ENCODE data around the gene XPC. TPM values are rescaled to one million over a fixed set of nuclear protein-coding genes. Genes with fewer than 3 reads are reported as not detected.
A peak's percentile ranks its signal among the peaks of the same experiment; 100 is the strongest.

The XPC gene
- total RNA-seq, 2 experiments from 2014 or later, result 22.7 to 38.6 TPM

DNA sequence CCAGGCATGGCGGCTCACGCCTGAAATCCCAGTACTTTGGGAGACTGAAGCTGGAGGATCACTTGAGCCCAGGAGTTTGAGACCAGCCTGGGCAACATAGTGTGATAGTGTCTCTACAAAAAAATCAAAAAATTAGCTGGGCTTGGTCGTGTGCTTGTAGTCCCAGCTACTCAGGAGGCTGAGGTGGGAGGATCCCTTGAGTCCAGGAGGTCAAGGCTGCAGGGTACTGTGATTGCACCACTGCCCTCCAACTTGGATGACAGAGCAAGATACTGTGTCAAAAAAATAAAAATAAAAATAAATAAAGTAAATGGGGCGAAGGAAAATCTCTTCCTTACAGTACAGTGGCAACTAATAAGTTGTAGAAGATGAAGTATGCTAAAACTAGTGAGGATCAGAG, 29.8 kb upstream of the XPC start:
- DNase-seq (ENCODE audit: low spot score), result no peak
- ChIA-PET POLR2A (no interaction called here), CTCF (ENCODE audit: unreplicated experiment) (no interaction called here)
- no peak for TF ChIP-seq EZH2phosphoT487 (IDR thresholded peaks at IDR 0.05; ENCODE audit: borderline replicate concordance, low read depth, low read length)
- TF ChIP-seq, protein P1, sequence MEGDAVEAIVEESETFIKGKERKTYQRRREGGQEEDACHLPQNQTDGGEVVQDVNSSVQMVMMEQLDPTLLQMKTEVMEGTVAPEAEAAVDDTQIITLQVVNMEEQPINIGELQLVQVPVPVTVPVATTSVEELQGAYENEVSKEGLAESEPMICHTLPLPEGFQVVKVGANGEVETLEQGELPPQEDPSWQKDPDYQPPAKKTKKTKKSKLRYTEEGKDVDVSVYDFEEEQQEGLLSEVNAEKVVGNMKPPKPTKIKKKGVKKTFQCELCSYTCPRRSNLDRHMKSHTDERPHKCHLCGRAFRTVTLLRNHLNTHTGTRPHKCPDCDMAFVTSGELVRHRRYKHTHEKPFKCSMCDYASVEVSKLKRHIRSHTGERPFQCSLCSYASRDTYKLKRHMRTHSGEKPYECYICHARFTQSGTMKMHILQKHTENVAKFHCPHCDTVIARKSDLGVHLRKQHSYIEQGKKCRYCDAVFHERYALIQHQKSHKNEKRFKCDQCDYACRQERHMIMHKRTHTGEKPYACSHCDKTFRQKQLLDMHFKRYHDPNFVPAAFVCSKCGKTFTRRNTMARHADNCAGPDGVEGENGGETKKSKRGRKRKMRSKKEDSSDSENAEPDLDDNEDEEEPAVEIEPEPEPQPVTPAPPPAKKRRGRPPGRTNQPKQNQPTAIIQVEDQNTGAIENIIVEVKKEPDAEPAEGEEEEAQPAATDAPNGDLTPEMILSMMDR (conservative IDR thresholded peaks at IDR 0.05; ENCODE audit: low read length), result no peak
- Histone ChIP-seq H3K4me3 (ENCODE audit: low read depth, low read length, poor library complexity, severe bottlenecking) (no peak overlapping the region), H3K4me1 (ENCODE audit: insufficient read depth, low read length, poor library complexity, severe bottlenecking) (no peaks in the 10 kb centered on the region), H3K9me3 (ENCODE audit: low read length) (no peaks in the 10 kb centered on the region), H3K79me2 (ENCODE audit: insufficient read depth, low read depth, low read length) (no peaks in the 10 kb centered on the region), H2AFZ (ENCODE audit: low read length) (no peak overlapping the region), H3K36me3 (ENCODE audit: insufficient read depth, low read length) (no peaks in the 10 kb centered on the region), H3K4me2 (ENCODE audit: low read length) (no peak overlapping the region), H3K27ac (ENCODE audit: low read depth, low read length, poor library complexity, severe bottlenecking) (no peak overlapping the region), H4K20me1 (ENCODE audit: insufficient read depth, low read length) (no peaks in the 10 kb centered on the region), H3K9me2 (ENCODE audit: insufficient read depth, low read length) (no peaks in the 10 kb centered on the region)
- no TSS peak for BruUV-seq (replicated peaks)
- intact Hi-C loops (cut with micrococcal nuclease; ENCODE audit: unreplicated experiment), result loop anchor here (10.0 kb wide), 1 partner anchor 313 kb away; no protein-coding TSS in a partner anchor

DNA sequence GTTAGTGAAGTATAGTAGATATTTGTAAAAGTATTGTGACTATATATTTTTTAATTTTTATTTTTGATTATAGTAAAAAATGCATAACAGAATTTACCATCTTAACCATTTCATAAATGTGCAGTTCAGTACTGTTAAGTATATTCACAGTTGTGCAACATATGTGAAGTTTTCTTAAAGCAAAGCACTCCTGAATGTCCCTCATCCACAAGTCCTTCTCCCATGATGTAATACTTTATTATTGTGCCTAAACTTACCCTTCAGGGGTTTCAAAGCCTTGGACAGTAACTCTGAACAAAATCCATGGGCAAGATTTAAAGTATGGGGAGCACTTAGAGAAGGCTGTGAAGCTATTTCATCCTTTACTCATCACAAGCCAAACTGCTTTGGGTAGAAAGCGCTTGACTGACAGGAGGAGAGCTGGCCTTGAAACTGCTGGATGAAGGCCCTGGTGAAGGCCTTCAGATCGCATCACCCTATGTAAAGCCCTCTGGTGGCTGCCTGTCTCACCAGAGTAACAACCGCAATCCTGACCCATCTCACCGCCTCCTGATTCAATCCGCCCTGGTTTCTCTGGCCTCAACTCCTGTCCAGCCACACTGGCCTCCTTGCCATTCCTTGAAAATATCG, 28.3 kb upstream of the XPC start:
- Histone ChIP-seq H3K79me2 (ENCODE audit: insufficient read depth, low read depth, low read length) (no peaks in the 10 kb centered on the region), H3K4me1 (ENCODE audit: insufficient read depth, low read length, poor library complexity, severe bottlenecking) (no peaks in the 10 kb centered on the region), H3K4me3 (ENCODE audit: low read depth, low read length, poor library complexity, severe bottlenecking) (no peak overlapping the region), H2AFZ (ENCODE audit: low read length) (no peak overlapping the region), H4K20me1 (ENCODE audit: insufficient read depth, low read length) (no peaks in the 10 kb centered on the region), H3K9me2 (ENCODE audit: insufficient read depth, low read length) (no peaks in the 10 kb centered on the region), H3K9me3 (ENCODE audit: low read length) (no peaks in the 10 kb centered on the region), H3K4me2 (ENCODE audit: low read length) (no peak overlapping the region), H3K36me3 (ENCODE audit: insufficient read depth, low read length) (no peaks in the 10 kb centered on the region), H3K27ac (ENCODE audit: low read depth, low read length, poor library complexity, severe bottlenecking) (no peak overlapping the region)
- DNase-seq (ENCODE audit: low spot score), result peak; percentile 14
- TF ChIP-seq EZH2phosphoT487 (IDR thresholded peaks at IDR 0.05; ENCODE audit: borderline replicate concordance, low read depth, low read length), result no peak
- TF ChIP-seq, protein P1 (conservative IDR thresholded peaks at IDR 0.05; ENCODE audit: low read length), result 0 out of 2 replicates have a peak, but pooled peaks have one; percentile 22
- CTCF ChIA-PET (ENCODE audit: unreplicated experiment), result no interaction called here
- POLR2A ChIA-PET, result interaction anchor here (0.6 kb wide), 1 partner anchor 310 kb away, joined by 5 read pairs; no protein-coding TSS in a partner anchor
- no TSS peak for BruUV-seq (replicated peaks)
- intact Hi-C loops (cut with micrococcal nuclease; ENCODE audit: unreplicated experiment), result loop anchor here (10.0 kb wide), 1 partner anchor 312 kb away; no protein-coding TSS in a partner anchor

Measured in OCI-LY7 (cell line).